T-helper 17 cell (primary cell): ENCODE data around the gene PDE8B. TPM values are rescaled to one million over a fixed set of nuclear protein-coding genes. Genes with fewer than 3 reads are reported as not detected.
"Not testable (repeated sequence)": the region's sequence is repeated elsewhere in the genome, so short reads cannot be mapped to it uniquely, and the experiment has no call there.

Experiments used
- ATAC-seq: fragments of 150-1000 bp; cut with Tn5 transposase; 2 replicates; pipeline ENCODE4 v1.10.0; 2021; ENCODE audit warnings: mild to moderate bottlenecking, moderate library complexity
- DNase-seq, 3 donors: peaks; one replicate each; pipeline versions ENCODE4 v3.0.0 to v3.0.0-alpha.2; 2020 to 2021
- H3K9me3 ChIP-seq: one replicate; pipeline ENCODE4 v1.7.0; 2013; ENCODE audit warnings: low read length, mild to moderate bottlenecking; ENCODE audit not compliant: control insufficient read depth, poor library complexity, severe bottlenecking
- H3K27ac Mint-ChIP-seq: one replicate; pipeline ENCODE4 v1.8.0; 2022; ENCODE audit warnings: mild to moderate bottlenecking, moderate library complexity, mixed read lengths
- H3K27me3 Mint-ChIP-seq: one replicate; pipeline ENCODE4 v1.8.0; 2022; ENCODE audit warnings: mixed read lengths
- H3K36me3 Mint-ChIP-seq: one replicate; pipeline ENCODE4 v1.8.0; 2022; ENCODE audit warnings: low read depth, mixed read lengths
- H3K4me1 Mint-ChIP-seq: one replicate; pipeline ENCODE4 v1.8.0; 2022; ENCODE audit warnings: mild to moderate bottlenecking, mixed read lengths
- H3K4me3 Mint-ChIP-seq: one replicate; pipeline ENCODE4 v1.8.0; 2022; ENCODE audit warnings: mild to moderate bottlenecking, moderate library complexity, mixed read lengths
- total RNA-seq, 4 donors: library from RNA in 2 of 4; stranded (reverse) in 2 of 4; gene quantifications; one replicate each; pipeline ENCODE4 v1.2.3 and lab custom pipeline; 2022 to 2026

PDE8B gene
- total RNA-seq, 2 donors from 2014 or later: 0.29 TPM; not detected in 1

GRCh38 chr5:77463905-77464304 lies 253.4 kb downstream of the PDE8B start:
- H3K9me3 ChIP-seq: no peaks in the 10 kb centered on the region
- Mint-ChIP-seq H3K27me3 (no peaks in the 10 kb centered on the region), H3K36me3 (no peaks in the 10 kb centered on the region), H3K4me1 (peaks cover 6% of the 10 kb centered on the region), H3K4me3 (no peak overlapping the region), H3K27ac (no peak overlapping the region)
- DNase-seq: no peak
- ATAC-seq: no peak

- H3K4me3 Mint-ChIP-seq, H3K27me3 Mint-ChIP-seq, ATAC-seq, H3K27ac Mint-ChIP-seq, DNase-seq, H3K9me3 ChIP-seq, H3K4me1 Mint-ChIP-seq, H3K36me3 Mint-ChIP-seq: not testable (repeated sequence)
These were observed 258.4 kb downstream of the PDE8B start for GRCh38 chr5:77468875-77469274.

GRCh38 chr5:77475041-77475440 lies 264.6 kb downstream of the PDE8B start:
- H3K4me1 Mint-ChIP-seq, DNase-seq, H3K4me3 Mint-ChIP-seq, H3K27ac Mint-ChIP-seq, ATAC-seq, H3K9me3 ChIP-seq, H3K36me3 Mint-ChIP-seq, H3K27me3 Mint-ChIP-seq: not testable (repeated sequence)

Other genes starting within 250 kb of the PDE8B start
- 10 to 100 TPM; 14.1 to 14.8 TPM for gene AGGF1, start 180.3 kb upstream of the PDE8B start, total RNA-seq
- gene ZBED3, start 123.4 kb upstream of the PDE8B start, total RNA-seq: 1 to 10 TPM in 1 of 2 donors, under 1 TPM in 1; 0.94 to 2.0 TPM